ENCODE data around the gene CXCL5.
"Not testable (repeated sequence)": the region's sequence is repeated elsewhere in the genome, so short reads cannot be mapped to it uniquely, and the experiment has no call there.

The CXCL5 gene

GRCh38 chr4:74014332-74014731 lies 15.9 kb upstream of the CXCL5 start:
- no peak for DNase-seq

- no peak for DNase-seq
Observed at GRCh38 chr4:74013264-74013663, 14.8 kb upstream of the CXCL5 start.

GRCh38 chr4:74012130-74012529 lies 13.7 kb upstream of the CXCL5 start:
- DNase-seq, result no peak

- DNase-seq, result no peak
Observed at GRCh38 chr4:74009307-74009706, 10.8 kb upstream of the CXCL5 start.

GRCh38 chr4:74006009-74006476 lies 7.6 kb upstream of the CXCL5 start:
- DNase-seq, result no peak

- DNase-seq, result no peak
Observed at GRCh38 chr4:74005528-74005927, 7.1 kb upstream of the CXCL5 start.

- no peak for DNase-seq
Observed at GRCh38 chr4:74004668-74005067, 6.2 kb upstream of the CXCL5 start.

DNA sequence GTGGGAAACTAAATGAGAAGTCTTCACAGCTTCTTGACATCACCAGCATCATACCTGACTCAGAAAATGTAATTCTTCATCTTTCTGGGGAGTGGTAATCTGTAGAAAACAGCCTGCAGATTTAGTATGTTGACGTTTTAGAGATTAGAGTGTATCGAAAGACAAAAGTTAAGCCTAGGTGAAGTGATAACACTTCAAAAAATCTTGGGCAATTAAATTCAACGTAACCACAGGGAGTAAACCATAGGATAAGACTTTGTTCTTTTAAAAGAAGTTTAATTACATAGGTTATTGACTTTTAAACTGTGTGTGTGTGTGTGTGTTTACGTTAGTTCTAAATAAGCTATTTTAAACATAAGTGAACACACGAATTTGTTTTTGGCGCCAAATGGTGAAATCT lies 1.8 kb upstream of the CXCL5 start:
- no peak for DNase-seq

GRCh38 chr4:73992050-73992449 lies 6.4 kb downstream of the CXCL5 start:
- no peak for DNase-seq

GRCh38 chr4:73991742-73992000 lies 6.8 kb downstream of the CXCL5 start:
- DNase-seq, result no peak

DNA sequence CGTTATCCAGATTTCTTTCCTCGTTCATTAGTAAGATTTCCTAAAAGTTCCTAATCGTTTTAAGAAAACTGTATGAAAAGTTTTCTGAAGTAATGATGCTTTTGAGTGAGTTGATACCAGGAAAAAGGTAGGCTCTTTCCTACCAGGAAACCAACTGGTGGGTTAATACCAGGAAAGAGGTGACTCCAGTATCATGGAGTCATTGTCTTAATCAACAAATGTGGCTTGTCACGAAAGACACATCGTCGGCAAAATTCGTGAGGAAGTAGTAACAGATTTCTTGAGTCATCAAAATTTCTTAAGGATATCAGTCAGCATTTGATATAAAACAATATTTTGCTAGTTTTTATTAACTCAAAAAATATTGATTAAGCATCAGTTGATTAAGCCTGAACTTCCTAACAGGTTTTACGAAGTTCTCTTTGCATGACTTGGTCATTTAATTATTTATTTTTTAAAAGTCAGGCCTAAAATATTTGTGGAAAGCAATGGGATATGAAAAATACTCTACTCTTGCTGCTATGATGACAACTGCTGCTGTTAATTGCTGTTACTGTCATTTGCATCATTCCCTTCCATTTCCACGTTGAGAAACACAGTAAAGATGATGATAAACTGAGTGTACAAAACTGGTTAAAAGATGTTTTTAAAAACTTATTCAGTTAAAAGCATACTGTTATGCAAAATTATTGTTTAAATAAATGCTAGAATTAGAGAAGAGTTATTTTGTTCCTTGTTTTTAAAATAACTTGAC lies 7.3 kb downstream of the CXCL5 start:
- DNase-seq, result no peak

DNA sequence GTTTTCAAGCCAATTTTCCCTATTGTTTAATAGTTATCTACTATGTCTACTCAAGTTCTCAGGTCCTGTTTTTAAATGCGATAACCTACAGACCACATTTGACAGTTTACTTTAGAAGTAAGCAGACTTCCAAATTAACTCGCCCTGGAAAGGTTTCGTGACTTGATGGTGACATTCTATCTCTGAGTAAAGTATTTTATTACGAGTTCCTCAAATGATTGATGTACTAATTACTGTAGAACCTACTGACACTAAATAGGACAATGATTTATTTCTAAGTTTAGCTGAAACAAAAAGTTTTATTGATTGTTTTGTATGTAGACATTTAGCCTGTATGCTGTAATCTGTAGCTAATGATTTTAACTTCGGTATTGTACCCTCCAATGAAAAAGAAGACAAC lies 8.5 kb downstream of the CXCL5 start:
- DNase-seq, result no peak

- no peak for DNase-seq
Observed at GRCh38 chr4:73989031-73989430, 9.4 kb downstream of the CXCL5 start.

- DNase-seq, result no peak
Observed at GRCh38 chr4:73988061-73988460, 10.4 kb downstream of the CXCL5 start, which contains the start of gene PPBP. PPBP (minus strand) TSS chr4:73988190; CDS start chr4:73988103, 87 bp downstream.

DNA sequence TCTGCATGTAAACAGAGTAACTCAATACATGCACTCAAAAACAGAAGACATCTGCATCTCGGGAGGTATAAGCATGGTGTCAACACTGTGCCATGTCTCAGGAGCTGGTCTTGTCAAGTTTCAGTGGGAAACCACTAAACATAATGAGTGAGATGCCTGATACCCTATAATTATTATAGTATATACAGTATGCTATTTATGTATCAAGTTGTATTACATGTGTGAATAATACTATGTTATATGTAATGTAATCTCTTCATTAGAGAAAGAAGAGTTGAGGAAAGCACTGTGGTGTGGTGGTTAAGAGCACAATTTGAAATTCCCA lies 13.0 kb downstream of the CXCL5 start:
- no peak for DNase-seq

DNA sequence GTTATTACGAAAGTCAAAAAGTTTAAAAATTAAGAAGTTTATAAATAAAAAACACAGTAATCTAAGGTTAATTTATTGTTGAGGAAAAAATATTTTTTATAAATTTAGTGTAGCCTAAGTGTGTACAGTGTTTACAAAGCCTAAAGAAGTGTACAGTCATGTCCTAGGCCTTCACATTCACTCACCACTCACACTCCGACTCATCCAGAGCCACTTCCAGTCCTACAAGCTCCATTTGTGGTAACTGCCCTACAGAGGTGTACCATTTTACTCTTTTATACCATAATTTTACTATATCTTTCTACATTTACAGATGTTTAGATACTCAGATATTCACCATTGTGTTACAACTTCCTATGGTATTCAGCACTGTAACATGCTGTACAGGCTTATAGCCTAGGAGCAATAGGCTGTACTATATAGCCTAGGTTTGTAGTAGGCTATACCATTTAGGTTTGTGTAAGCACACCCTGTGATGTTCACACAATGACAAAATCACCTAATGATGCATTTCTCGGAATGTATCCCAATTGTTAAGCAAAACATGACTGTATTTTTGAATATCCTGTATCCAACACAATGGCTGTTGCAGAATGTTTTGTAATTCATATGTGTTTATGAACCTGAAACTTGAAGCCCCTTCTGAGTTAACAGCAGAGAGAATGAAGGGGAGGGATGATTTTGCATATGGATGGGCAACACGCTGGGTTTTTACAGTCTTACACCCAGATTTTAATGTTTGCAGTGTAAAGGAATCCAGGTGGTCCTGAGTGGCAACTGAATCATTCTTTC lies 13.5 kb downstream of the CXCL5 start:
- DNase-seq, result no peak

DNA sequence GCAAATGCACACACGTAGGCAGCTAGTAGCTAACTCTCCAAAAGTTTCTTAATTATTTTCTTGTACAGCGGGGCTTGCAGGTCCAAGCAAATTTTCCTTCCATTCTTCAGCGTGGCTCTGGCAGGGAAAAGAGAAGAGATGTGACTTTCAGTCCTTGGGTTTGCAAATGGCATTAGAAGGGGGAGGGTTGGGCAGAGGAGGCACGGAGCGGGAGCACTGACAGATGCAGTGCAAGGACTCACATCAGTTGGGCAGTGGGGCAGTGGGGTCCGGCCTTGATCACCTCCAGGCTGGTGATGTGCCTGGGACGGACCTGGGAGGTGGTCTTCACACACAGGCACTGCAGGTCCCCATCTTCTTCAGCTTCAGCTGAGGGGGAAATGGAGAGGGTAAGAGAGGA lies 17.3 kb downstream of the CXCL5 start:
- DNase-seq, result not testable (repeated sequence)

GRCh38 chr4:73979407-73979957 lies 19.0 kb downstream of the CXCL5 start:
- DNase-seq, result no peak

GRCh38 chr4:73978886-73979285 lies 19.6 kb downstream of the CXCL5 start:
- DNase-seq, result no peak

GRCh38 chr4:73976716-73977115 lies 21.8 kb downstream of the CXCL5 start:
- DNase-seq, result no peak

- DNase-seq, result no peak
Observed at GRCh38 chr4:73976217-73976616, 22.3 kb downstream of the CXCL5 start.

- no peak for DNase-seq
Observed at GRCh38 chr4:73974352-73974751, 24.1 kb downstream of the CXCL5 start.

- no peak for DNase-seq
Observed at GRCh38 chr4:73970945-73971344, 27.5 kb downstream of the CXCL5 start.

GRCh38 chr4:73970011-73970410 lies 28.5 kb downstream of the CXCL5 start:
- no peak for DNase-seq
